GM18498 (cell line): ENCODE measurements around the gene MS4A6A.
"Not testable (repeated sequence)": the region's sequence is repeated elsewhere in the genome, so short reads cannot be mapped to it uniquely, and the experiment has no call there.

Experiments
- ATAC-seq: cut with Tn5 transposase; IDR thresholded peaks from one replicate; pipeline ENCODE4 v1.9.1; 2021; ENCODE audit warnings: mild to moderate bottlenecking, moderate library complexity; ENCODE audit not compliant: unreplicated experiment

Gene MS4A6A

DNA sequence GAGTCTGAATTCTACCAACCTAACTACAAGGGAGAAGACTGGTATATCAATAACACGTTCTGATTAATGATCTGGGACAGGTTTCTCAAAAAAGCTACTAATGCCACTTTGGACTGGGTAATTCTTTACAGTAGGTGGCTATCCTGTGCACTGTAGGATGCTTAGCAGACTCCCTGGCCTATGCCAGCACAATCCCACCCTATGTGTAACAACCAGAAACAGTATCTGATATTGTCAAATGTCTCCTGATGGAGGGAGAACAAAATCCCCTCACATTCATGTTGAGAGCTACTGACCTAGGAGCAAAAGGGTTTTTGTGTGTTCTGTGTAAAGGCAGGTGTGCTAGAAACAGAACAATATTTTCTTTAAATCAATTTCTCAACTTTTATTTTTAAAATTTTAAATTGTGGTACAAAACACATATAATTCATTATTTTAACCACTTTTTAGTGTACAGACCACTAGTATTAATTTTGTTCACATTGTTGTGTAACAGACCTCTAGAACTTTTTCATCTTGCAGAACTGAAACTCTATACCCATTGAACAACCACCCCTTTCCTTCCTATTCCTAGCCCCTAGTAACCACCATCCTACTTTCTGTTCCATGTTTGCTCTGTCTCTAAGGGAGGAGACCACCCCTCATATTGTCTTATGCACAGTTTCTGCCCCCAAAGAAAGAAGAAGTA lies 2.1 kb upstream of the MS4A6A start:
- ATAC-seq, result peak; percentile 56

DNA sequence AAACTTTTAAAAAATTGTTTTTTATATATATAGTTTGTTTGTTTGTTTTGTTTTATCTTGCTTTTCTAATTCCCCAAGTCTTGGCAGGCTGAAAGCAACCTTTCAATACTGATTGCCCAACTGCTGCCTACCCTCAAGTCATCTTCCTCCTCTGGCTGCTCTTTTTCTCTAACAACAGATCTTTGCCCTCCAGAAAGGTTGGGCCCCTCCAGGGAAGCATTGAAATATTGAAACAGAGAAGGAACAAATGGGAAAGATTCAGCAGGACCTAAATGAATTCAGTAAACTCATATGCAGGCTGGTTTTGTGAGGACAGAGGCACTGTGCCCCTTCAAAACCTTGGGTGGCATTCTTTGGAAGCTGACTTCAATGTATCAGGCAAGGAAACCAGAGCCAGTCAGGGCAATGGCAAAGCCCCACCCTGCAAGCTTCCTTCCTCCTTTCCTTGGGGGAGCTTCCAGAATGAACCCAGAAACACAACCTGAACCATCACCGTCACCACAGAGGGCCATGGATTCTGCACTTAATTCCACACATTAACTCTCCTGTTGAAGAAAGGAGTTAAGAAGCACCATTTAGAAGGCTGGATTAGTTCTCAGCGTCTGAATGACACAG lies 815 bp upstream of the MS4A6A start:
- no peak for ATAC-seq

DNA sequence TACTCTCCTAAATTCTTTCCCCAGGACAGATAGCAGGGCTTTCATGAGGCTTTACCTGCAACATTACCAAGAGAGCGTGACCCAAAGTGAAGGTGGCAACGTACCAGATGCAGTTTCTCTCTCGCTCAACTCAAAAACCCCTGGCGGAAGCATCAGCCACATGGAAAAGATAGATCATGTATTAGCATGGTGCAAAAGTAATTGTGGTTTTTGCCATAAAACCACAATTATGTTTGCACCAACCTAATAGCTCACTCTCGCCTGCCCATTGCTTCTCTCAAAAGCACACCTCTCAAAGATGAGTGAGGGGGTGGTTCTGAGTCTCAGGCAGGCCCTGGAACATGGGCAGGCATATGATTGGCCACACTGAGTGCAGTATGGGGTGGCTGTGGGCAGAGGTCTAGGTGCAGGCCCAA lies 7.0 kb downstream of the MS4A6A start:
- peak; percentile 76 for ATAC-seq

DNA sequence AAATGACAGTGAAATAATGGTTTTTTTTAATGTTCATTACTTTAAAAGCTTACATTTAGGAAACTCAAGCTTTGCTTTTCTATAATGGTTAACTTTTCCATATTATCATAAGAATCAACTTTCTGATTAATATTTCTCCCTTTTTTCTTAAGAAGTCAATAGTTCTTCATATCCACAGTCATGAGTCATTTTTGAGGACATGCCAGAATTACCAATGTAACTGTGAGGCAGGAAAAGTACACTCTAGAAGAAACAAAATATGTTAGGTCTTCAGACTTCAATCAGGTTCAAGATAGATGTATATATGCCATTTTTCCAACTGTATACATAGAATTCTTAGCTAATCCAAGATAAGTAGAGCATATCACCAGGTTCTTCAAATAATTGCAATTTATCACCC lies 10.9 kb downstream of the MS4A6A start:
- no peak for ATAC-seq

DNA sequence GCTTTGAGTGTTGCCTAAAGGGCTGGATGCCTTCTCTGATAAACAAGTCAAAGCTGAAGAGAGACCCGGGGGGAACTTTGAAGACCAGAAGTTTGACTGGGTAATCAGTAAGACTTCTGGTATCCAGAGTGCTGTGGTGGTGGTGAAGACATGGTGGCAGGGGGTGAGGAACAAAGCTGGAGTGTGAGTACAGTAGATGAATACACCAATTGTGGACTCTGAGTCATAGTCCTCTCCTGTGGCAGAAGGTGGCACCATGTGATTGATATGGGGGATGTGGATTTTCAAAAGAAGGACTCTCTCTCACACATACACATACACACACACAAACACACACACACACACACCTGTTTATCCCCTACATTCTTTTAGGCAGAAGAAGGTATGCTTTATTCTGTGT lies 12.3 kb downstream of the MS4A6A start:
- no peak for ATAC-seq

DNA sequence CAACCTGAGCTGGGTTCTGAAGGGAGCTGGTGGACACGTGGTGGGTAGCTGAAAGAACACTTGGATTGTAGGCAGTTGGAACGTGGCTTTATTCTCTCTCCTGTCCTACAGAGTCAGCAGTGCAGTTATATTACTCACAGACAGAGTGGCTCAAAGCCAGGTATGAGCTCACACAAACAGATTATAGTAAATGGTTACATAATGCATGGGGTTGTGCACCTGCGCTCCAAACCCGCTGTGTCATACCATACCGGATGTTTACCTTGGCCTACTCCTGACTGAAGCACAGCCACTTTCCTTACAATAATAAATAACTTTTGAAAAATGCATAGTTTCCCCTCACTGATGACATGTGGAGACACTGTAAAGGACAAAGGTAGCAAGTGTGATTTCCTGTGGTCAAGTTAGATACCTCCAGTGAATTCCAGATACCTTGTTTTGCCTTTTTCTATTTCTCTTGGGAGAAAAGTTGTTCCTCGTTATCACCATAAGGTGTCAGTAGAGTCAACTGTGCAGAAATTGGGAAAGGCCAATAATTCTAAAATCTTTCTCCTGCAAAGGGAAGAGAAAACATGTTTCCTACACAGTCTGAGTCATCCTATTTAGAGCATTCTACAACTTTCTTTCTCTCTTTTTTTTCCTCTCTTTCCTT lies 13.5 kb downstream of the MS4A6A start:
- no peak for ATAC-seq

DNA sequence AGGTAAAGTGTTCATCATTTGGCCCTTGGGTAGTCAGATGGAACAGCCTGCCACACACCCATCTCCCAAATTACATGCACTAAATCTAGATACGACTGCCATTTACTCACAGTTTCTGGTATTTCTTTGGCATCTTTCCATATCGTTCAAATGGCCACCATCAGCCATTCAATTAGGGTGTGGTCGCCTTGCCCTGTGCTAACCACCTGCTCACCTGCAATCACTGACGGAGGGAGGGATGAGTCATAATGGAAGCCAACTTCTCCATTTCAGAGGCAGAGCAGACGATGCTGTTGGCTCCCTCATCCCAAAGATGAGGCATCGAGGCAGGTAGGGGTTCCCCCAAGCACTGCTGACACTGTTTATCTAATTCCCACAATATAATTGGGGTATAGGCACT lies 14.6 kb downstream of the MS4A6A start:
- no peak for ATAC-seq

DNA sequence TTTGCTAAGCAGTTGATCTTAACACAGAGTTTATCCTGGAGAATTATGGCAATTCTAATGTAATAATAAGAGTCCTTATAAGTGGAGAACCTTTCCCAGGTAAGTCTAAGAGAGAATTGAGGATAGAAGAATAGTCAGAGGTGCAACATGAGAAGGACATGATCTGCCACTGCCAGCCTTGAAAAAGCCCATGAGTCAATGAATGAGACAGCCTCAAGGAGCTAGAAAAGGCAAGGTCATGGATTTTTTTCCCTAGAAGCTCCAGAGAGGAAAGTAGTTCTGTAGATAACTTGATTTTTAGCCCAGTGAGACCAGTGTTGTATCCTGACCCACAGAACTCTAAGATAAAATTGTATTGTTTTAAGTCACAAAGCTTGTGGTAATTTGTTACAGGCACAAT lies 16.9 kb downstream of the MS4A6A start:
- no peak for ATAC-seq

DNA sequence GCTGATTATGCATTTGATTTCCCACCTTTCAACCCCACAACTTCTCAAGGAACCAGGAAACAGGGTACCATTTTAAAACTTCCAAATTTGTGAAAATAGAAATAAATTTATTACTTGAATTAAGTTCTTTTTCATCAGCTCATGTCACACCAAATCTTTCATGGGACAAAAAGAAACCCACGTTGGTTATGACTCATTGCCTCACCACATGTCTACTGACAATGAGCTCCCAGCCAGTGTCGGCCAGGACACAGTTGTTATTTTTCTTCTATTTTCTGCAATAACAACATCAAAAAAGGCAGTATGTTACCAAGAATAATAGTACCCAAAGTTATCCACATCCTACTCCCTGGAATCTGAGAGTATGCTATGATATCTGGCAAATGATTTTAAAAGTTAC lies 17.3 kb downstream of the MS4A6A start:
- no peak for ATAC-seq

DNA sequence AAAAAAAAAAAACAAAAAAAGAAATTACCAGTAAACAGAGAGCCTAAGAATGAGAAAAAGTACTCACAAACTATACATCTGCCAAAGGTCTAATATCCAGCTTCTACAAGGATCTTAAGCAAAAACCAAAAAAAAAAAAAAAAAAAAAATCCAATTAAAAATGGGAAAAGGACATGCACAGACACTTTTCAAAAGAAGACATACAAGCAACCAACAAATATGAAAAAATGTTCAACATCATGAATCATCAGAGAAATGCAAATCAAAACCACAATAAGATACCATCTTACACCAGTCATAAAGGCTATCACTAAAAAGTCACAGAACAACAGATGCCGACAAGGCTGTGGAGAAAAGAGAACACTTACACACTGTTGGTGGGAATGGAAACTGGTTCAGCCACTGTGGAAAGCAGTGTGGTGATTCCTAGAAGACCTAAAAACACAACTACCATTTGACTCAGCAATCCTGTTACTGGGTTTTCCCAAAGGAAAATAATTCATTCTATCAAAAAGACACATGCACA lies 18.3 kb downstream of the MS4A6A start:
- ATAC-seq, result no peak

DNA sequence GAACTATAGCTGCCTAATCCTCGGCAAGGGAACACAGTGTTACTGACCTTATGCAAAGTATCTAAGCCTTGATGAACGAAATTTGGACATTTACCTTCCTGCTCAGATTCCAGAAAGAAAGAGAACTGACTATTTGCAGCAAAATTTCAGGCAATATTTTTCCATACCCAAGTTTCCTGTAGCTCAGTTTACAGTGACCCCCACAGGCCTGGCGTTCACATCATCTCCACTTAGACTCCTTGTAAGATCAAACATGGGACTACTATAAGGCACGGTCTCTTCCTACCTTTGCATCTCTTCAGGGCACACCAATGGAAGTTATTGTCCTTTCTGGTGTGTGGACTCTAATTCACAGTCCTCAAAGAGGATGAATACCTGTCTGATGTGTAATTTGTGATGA lies 21.1 kb downstream of the MS4A6A start:
- no peak for ATAC-seq

DNA sequence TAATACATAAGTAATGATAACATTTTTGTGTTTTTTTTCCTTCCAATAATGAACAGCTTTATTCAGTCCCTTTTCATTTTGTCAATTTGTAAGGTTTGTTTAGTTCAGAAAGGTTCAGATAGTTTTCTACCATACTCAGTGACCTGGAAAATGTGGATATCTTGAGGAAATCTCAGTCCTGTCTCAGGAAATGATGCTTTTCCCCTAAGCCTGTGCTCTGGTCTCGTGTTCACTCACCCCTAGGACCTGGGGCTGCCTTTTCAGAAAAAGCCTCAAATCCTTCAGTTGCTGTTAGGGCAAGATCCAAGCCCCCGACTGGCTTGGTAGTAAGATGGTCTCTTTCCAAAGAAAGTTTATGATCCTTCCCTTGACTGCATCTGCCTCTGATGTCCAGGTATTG lies 21.8 kb downstream of the MS4A6A start:
- ATAC-seq, result no peak

DNA sequence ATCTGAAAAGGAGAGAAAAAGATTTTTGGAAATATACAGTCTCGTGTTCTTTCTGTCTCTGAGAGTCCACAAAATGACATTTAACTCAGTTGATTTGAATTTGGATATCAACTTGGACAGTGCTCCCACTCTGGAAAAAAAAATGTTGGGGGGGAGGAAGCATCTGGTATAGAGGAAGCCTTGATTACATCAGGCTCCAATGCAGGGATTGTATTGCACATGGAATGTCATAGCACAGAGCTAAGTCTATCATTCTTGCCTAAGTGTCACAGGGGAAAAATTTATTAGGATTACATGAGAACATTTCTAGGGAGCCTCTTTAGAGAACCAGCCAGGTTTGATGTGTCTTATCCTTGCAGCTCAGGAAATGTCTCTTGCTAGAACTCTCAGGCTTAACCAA lies 23.0 kb downstream of the MS4A6A start:
- ATAC-seq, result no peak

DNA sequence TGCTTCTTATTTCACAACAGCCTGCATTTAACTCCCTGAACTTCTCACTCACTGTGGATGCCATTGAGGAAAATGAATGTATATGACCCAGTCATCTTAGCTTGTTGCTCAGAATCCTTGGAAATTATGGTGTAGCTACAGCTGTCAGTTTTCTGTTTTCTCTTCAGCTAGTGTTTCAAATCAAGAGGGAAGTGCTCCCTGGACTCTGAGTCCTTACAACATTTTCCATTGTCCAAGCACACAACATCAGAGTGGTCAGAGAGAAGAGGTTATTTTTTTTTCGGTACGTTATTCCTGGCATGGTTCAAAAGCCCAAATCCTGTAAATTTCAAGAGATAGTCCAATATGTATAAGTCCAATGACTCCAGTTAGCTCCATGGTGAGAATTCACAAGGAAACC lies 23.6 kb downstream of the MS4A6A start:
- no peak for ATAC-seq

DNA sequence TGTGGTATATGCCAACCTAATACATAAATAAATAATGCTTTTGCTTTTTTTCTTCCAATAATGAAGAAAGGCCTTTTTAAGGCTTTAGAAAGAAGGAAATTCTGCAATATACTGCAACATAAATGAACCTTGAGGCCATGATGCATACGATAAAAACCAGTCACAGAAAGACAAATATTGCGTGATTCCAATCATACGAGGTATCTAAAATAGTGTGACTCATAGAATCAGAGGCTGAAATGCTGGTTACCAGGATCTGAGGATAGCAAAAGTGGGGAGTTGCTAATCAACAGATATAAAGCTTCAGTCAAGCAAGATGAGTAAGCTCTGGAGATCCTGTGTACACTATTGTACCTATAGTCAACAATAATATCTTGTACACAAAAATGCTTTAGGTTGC lies 24.2 kb downstream of the MS4A6A start:
- ATAC-seq, result no peak

DNA sequence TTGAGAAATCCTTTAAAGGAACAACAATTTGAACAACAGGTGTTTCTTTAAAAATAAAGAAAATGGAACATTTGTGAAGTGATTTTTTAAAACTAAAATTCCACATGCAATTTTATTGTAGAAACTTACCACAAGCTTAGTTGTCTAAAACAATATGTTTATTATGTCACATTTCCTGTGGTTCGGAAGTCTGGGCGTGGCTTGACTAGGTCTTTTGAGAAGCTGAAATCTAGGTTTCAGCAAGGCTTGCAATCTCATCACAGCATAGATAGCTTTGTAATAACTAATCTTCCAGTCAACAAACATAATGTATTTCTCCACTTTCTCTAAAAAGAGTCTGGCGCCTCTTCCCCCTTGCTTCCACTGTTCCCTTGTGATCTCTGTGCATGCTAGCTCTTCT lies 27.0 kb downstream of the MS4A6A start:
- no peak for ATAC-seq

DNA sequence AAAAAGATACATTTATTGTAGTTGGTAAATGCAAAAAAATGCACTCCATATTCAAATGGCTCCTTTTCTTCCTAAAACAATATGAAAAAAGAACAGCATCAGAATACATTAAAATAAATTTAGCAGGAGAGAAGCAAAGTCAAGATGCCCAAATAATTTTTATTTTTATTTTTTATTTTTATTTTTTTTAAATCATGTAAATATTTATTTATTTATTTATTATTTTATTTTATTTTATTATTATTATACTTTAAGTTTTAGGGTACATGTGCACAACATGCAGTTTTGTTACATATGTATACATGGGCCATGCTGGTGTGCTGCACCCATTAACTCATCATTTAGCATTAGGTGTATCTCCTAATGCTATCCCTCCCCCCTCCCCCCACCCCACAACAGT lies 30.2 kb downstream of the MS4A6A start:
- ATAC-seq, result not testable (repeated sequence)

DNA sequence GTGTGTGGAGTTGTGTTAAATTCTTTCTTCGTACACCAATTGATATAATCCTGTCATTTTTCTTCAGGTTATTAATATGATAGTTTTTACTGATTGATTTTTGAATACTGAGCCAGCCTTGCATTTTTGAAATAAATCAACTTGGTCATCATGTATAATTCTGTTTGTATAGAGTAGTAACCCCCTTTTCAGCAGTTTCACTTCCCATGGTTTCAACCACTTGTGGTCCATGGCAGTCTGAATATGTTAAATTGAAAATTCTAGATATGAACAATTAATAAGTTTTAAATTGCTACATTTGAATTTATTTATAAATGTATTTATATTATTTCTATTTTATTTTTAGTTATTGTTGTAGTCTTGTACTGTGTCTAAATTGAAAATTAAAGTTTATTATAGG lies 32.6 kb downstream of the MS4A6A start:
- no peak for ATAC-seq

DNA sequence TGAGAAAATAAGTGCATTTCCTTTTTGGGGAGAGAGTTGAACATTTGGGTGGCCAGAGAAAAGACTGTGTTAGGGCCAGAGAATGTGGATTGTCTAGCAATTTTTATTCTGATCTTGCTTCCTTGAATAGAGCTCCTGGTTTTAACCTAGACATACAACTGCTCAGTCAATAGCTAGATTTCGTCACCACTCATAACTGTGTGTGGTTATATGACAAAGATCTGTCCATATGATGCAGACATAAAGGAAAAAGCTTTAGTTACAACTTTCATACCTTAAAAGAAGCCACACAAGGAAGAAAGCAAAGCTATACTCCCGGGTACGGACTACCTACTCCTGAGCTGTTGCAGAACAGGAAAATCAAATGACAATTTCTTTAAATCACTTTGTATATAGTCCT lies 37.2 kb downstream of the MS4A6A start:
- ATAC-seq, result no peak

DNA sequence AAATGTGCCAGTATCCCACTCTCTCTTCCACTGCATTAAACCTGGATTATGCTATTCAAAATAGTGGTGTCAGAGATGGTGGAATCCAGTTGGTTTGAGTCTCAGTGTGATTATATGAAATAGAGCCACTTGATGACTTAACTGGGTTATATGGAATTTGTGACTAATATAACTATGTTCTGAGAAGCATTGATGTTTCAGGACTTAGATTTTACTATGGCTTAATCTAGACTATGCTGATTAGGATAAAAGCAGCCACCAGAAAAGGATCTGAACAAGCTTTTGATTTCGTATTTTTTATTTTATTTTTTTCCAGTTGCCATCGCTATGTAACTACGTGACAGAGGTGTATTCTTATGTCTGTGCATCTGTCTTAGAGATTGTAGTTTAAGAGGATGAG lies 39.1 kb downstream of the MS4A6A start:
- no peak for ATAC-seq

DNA sequence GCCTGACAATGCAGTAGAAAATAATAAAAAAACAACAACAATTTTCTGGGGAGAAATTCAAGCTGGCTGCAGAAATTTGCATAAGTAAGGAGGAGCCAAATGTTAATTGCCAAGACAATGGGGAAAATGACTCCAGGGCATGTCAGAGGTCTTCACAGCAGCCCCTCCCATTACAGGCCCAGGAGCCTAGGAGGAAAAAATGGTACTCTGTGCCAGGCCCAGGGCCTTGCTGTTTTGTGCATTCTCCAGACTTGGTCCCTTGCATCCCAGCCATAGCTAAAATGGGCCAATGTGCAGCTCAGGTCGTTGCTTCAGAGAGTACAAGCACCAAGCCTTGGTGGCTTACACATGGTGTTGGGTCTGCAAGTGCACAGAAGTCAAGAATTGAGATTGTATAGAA lies 49.0 kb downstream of the MS4A6A start:
- ATAC-seq, result no peak

DNA sequence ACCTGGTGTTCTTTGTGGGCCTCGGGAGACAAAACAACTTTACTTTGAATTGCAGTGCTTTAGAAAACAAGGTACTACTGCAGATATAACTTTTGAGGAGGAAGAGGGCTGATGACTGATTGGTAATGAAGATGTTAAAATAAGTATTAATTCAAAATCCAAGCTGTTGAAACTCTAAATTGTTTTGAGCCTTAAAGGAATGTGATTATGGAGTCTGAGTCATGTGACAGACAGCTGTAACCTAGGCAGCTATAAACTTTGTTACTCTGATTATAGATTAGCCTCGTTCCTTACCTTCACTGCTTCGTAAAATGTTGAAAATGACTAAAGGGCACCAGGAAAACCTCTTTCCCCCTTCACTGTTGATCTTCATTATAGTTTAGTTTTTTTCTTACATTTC lies 51.0 kb downstream of the MS4A6A start:
- no peak for ATAC-seq
